HFFc6 (cell line): ENCODE results near the gene CIDEB. TPM values are rescaled to one million over a fixed set of nuclear protein-coding genes. Genes with fewer than 3 reads are reported as not detected.

Experiments used
- DNase-seq: peaks from one replicate; pipeline ENCODE4 v3.0.0-alpha.2; 2018
- H3K27ac Mint-ChIP-seq: 2 replicates; pipeline ENCODE4 v1.8.0; 2020; ENCODE audit warnings: mild to moderate bottlenecking, mixed read lengths
- H3K27me3 Mint-ChIP-seq: 2 replicates; pipeline ENCODE4 v1.8.0; 2021; ENCODE audit warnings: mild to moderate bottlenecking, moderate library complexity, mixed read lengths; ENCODE audit not compliant: insufficient read depth
- H3K36me3 Mint-ChIP-seq: 2 replicates; pipeline ENCODE4 v1.8.0; 2021; ENCODE audit warnings: low read depth, mixed read lengths
- H3K4me1 Mint-ChIP-seq: 2 replicates; pipeline ENCODE4 v1.8.0; 2020; ENCODE audit warnings: low read depth, mixed read lengths
- H3K4me3 Mint-ChIP-seq: 2 replicates; pipeline ENCODE4 v1.8.0; 2020; ENCODE audit warnings: mild to moderate bottlenecking, moderate library complexity, mixed read lengths
- H3K9me3 Mint-ChIP-seq: 2 replicates; pipeline ENCODE4 v1.8.0; 2020; ENCODE audit warnings: mild to moderate bottlenecking, mixed read lengths
- total RNA-seq, 6 experiments: library from RNA; stranded (reverse); fragmentation: NEBNext Ultra II Directional; extraction: Animal tissue kit (Norgen Biotek cat#: 25700); gene quantifications; 2 replicates in 1 of 6; 3 replicates in 5 of 6; pipeline ENCODE4 v1.2.3, GENCODE V29; 2021
- TF ChIP-seq, protein P1 (sequence below): fragments of 200-600 bp; sonication (generic); IDR thresholded peaks from 2 replicates; pipeline ENCODE4 v1.5.0; 2021; ENCODE audit warnings: antibody characterized with exemption, mild to moderate bottlenecking

CIDEB gene
- total RNA-seq, 6 experiments from 2014 or later: 0.17 to 0.40 (median 0.20) TPM; not detected in 1

DNA sequence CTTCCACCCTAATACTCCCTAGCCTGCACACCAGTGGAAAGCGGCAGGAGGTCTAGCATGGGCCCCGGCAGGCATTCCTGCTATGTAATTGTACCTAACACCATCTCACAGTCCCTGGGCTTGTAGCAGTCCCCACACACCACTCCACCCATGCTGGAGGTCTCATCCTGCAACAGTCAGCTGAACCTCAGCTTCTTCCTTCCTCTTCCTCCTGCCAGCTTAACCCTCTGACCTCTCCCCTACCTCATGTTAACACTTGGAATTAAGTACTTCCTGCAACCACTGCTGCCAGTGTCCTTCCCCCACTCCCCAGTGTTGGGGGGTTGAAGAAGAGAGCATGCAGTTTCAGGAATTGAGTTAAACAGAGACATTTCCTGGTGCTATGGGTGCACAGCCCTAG lies 19.5 kb upstream of the CIDEB start:
- Mint-ChIP-seq H3K9me3 (no peaks in the 10 kb centered on the region), H3K27ac (no peak overlapping the region), H3K36me3 (no peaks in the 10 kb centered on the region), H3K4me3 (no peak overlapping the region), H3K4me1 (peaks cover 10% of the 10 kb centered on the region), H3K27me3 (peaks cover 12% of the 10 kb centered on the region)
- TF ChIP-seq, protein P1, sequence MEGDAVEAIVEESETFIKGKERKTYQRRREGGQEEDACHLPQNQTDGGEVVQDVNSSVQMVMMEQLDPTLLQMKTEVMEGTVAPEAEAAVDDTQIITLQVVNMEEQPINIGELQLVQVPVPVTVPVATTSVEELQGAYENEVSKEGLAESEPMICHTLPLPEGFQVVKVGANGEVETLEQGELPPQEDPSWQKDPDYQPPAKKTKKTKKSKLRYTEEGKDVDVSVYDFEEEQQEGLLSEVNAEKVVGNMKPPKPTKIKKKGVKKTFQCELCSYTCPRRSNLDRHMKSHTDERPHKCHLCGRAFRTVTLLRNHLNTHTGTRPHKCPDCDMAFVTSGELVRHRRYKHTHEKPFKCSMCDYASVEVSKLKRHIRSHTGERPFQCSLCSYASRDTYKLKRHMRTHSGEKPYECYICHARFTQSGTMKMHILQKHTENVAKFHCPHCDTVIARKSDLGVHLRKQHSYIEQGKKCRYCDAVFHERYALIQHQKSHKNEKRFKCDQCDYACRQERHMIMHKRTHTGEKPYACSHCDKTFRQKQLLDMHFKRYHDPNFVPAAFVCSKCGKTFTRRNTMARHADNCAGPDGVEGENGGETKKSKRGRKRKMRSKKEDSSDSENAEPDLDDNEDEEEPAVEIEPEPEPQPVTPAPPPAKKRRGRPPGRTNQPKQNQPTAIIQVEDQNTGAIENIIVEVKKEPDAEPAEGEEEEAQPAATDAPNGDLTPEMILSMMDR: no peak
- DNase-seq: no peak

DNA sequence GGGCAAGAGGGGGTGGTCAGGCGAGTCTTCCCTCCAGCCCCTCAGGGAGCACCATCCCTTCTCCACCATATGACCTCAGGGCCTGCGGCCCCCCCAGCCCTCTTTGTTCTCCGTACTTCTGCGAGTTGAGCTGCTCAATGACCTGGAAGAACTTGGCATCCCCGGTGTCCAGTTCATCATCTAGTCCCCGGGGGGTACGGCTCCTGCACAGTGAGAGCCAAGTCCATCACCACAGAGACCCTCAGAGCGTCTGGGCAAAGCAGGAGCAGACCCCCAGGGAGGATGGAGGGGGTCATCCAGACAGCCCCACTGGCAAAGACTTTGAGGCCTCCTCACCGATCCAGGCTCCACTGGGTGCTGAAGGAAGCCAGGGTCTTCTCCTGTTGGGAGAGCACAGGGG lies 18.2 kb upstream of the CIDEB start:
- no peaks in the 10 kb centered on the region for H3K9me3 Mint-ChIP-seq
- DNase-seq: no peak
- no peaks in the 10 kb centered on the region for H3K36me3 Mint-ChIP-seq
- H3K27me3 Mint-ChIP-seq: peaks cover 12% of the 10 kb centered on the region
- no peak overlapping the region for H3K27ac Mint-ChIP-seq
- no peak overlapping the region for H3K4me3 Mint-ChIP-seq
- peaks cover 5% of the 10 kb centered on the region for H3K4me1 Mint-ChIP-seq
- TF ChIP-seq, protein P1: no peak

DNA sequence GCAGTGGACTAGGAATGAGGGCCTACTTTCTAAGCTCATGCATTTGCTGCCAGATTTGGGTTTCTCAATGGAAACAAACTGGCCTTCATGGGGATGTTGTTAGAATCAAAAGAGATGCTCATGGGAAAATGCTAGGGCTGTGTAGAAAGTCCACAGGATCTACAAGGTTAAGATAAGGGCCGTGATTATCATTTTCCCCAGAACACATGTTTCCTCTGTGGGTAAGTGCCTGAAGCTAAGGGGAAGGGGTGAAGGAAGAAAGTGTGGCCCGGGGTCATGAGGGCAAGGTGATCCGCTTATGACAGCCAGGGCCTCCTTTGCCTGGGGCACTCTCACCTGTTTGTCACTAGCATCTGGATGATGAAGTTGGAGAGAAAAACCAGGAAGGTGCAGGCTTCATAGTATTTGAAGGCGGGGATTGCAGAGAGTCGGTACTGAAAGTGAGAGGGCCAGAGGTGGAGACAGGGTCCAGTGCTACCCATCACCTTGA lies 17.3 kb upstream of the CIDEB start:
- H3K27me3 Mint-ChIP-seq: peaks cover 15% of the 10 kb centered on the region
- DNase-seq: no peak
- H3K9me3 Mint-ChIP-seq: no peaks in the 10 kb centered on the region
- TF ChIP-seq, protein P1: no peak
- no peak overlapping the region for H3K4me3 Mint-ChIP-seq
- H3K27ac Mint-ChIP-seq: no peak overlapping the region
- H3K4me1 Mint-ChIP-seq: peaks cover 5% of the 10 kb centered on the region
- no peaks in the 10 kb centered on the region for H3K36me3 Mint-ChIP-seq

DNA sequence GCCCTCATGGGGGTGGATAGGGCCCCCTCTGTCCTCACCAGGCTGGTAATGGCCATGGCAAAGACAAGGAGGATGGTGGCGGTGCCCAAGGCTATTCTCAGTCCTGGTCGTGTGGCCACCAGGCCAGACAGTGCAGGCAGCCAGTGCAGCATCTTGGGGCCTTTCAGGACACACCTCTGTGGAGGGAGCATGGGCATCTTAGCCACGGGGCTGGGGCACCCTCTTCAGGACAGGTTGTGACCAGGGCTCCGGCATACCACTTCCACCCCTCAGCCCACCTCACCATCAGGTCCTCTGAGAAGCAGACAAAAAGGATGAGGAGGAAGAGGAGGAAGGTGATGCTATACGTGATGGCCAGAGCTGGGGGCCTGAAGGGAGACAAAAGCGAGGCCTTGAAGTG lies 16.2 kb upstream of the CIDEB start:
- Mint-ChIP-seq H3K27ac (no peak overlapping the region), H3K36me3 (no peaks in the 10 kb centered on the region), H3K9me3 (no peaks in the 10 kb centered on the region), H3K27me3 (peaks cover 26% of the 10 kb centered on the region), H3K4me1 (peaks cover 5% of the 10 kb centered on the region), H3K4me3 (no peak overlapping the region)
- DNase-seq: no peak
- TF ChIP-seq, protein P1: no peak; the same call in 1 of the 2 replicates

DNA sequence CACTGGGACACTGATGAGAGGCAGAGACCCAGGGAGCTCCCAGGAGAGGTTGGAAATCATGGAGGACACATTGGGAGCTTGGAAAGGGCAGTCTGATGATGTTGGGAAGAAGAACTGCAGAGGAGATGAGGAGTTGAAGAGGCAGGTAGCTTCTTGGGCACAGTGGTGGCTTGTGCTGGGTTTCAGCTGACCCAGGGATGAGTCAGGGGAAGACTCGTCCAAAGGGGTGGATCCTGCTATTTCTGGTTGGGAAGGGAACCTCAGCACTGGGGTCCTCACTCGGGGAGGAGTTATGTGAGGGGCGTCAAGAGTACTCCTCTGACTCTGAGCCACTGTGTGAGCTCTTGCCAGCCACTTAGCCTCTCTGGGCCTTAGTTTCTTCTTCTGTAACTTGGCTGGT lies 15.6 kb upstream of the CIDEB start:
- Mint-ChIP-seq H3K4me3 (no peak overlapping the region), H3K4me1 (peaks cover 5% of the 10 kb centered on the region), H3K36me3 (no peaks in the 10 kb centered on the region), H3K9me3 (no peaks in the 10 kb centered on the region), H3K27me3 (peaks cover 26% of the 10 kb centered on the region), H3K27ac (no peak overlapping the region)
- TF ChIP-seq, protein P1: no peak
- DNase-seq: no peak

DNA sequence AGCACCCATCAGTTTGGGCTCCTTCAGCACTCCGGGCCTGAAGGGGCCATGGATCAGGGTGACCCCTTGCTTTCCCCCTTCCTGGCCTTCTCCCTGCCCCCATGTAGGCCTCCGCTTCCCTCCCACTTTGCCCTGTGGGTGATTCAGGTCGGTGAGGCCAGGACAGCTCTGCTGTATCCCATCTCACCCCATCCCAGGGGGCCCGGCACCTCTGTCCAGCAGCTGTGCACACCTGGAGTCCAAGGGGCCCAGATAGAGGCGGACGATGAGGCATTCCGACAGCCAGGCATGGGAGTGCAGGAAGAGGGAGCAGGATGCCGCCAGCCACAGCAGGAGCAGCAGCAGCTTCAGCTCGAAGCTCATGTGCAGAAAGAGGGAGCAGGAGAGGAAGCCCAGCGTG lies 14.9 kb upstream of the CIDEB start:
- H3K36me3 Mint-ChIP-seq: no peaks in the 10 kb centered on the region
- no peak for DNase-seq
- H3K27me3 Mint-ChIP-seq: peaks cover 26% of the 10 kb centered on the region
- H3K9me3 Mint-ChIP-seq: no peaks in the 10 kb centered on the region
- H3K4me1 Mint-ChIP-seq: peaks cover 9% of the 10 kb centered on the region
- TF ChIP-seq, protein P1: no peak
- H3K27ac Mint-ChIP-seq: no peak overlapping the region
- H3K4me3 Mint-ChIP-seq: no peak overlapping the region
